ENCODE measurements around the gene UCN.

The UCN gene

GRCh38 chr2:27307287-27307544 lies 1.0 kb downstream of the UCN start:
- no peak for TF ChIP-seq SIN3A (IDR thresholded peaks at IDR 0.05; ENCODE audit: borderline replicate concordance, insufficient read depth, low read length)
- TF ChIP-seq FOXP2 (optimal IDR thresholded peaks at IDR 0.05; ENCODE audit: borderline replicate concordance, extremely low read depth, extremely low read length, insufficient read depth), result no peak
- TF ChIP-seq TAF1 (IDR thresholded peaks at IDR 0.05; ENCODE audit: borderline replicate concordance, insufficient read depth, low read length), result no peak
- TF ChIP-seq, protein P1, sequence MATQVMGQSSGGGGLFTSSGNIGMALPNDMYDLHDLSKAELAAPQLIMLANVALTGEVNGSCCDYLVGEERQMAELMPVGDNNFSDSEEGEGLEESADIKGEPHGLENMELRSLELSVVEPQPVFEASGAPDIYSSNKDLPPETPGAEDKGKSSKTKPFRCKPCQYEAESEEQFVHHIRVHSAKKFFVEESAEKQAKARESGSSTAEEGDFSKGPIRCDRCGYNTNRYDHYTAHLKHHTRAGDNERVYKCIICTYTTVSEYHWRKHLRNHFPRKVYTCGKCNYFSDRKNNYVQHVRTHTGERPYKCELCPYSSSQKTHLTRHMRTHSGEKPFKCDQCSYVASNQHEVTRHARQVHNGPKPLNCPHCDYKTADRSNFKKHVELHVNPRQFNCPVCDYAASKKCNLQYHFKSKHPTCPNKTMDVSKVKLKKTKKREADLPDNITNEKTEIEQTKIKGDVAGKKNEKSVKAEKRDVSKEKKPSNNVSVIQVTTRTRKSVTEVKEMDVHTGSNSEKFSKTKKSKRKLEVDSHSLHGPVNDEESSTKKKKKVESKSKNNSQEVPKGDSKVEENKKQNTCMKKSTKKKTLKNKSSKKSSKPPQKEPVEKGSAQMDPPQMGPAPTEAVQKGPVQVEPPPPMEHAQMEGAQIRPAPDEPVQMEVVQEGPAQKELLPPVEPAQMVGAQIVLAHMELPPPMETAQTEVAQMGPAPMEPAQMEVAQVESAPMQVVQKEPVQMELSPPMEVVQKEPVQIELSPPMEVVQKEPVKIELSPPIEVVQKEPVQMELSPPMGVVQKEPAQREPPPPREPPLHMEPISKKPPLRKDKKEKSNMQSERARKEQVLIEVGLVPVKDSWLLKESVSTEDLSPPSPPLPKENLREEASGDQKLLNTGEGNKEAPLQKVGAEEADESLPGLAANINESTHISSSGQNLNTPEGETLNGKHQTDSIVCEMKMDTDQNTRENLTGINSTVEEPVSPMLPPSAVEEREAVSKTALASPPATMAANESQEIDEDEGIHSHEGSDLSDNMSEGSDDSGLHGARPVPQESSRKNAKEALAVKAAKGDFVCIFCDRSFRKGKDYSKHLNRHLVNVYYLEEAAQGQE (IDR thresholded peaks at IDR 0.05; ENCODE audit: insufficient read depth in 1 of 2, low read depth in 2 of 2, low read length in 2 of 2), result no peak
- no peak for TF ChIP-seq POLR2AphosphoS5 (IDR thresholded peaks at IDR 0.05; ENCODE audit: low read depth, low read length)

- TF ChIP-seq FOXP2 (optimal IDR thresholded peaks at IDR 0.05; ENCODE audit: borderline replicate concordance, extremely low read depth, extremely low read length, insufficient read depth) (no peak), SIN3A (IDR thresholded peaks at IDR 0.05; ENCODE audit: borderline replicate concordance, insufficient read depth, low read length) (no peak), TAF1 (IDR thresholded peaks at IDR 0.05; ENCODE audit: borderline replicate concordance, insufficient read depth, low read length) (no peak), POLR2AphosphoS5 (IDR thresholded peaks at IDR 0.05; ENCODE audit: low read depth, low read length) (no peak)
- TF ChIP-seq, protein P1 (IDR thresholded peaks at IDR 0.05; ENCODE audit: insufficient read depth in 1 of 2, low read depth in 2 of 2, low read length in 2 of 2), result no peak
Observed at GRCh38 chr2:27306573-27307286, 1.5 kb downstream of the UCN start.

DNA sequence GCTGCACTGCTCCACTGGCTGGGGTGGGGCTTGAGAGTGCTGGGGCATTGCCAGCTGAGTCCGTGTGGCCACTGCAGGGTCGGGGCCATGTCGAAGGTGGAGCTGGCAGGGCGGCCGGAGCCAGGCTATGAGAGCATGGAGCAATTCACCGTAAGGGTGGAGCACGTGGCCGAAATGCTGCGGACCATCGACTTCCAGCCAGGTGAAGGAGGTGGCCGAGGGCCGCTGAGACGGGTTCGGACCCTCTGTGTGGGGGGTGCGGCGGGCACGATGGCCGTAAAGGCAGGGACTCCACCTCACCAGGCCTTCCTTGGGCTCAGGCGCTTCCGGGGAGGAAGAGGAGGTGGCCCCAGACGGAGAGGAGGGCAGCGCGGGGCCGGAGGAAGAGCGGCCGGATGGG lies 2.1 kb downstream of the UCN start:
- TF ChIP-seq TAF1 (IDR thresholded peaks at IDR 0.05; ENCODE audit: borderline replicate concordance, insufficient read depth, low read length) (no peak), FOXP2 (optimal IDR thresholded peaks at IDR 0.05; ENCODE audit: borderline replicate concordance, extremely low read depth, extremely low read length, insufficient read depth) (no peak), SIN3A (IDR thresholded peaks at IDR 0.05; ENCODE audit: borderline replicate concordance, insufficient read depth, low read length) (no peak), POLR2AphosphoS5 (IDR thresholded peaks at IDR 0.05; ENCODE audit: low read depth, low read length) (no peak)
- TF ChIP-seq, protein P1 (IDR thresholded peaks at IDR 0.05; ENCODE audit: insufficient read depth in 1 of 2, low read depth in 2 of 2, low read length in 2 of 2), result no peak

DNA sequence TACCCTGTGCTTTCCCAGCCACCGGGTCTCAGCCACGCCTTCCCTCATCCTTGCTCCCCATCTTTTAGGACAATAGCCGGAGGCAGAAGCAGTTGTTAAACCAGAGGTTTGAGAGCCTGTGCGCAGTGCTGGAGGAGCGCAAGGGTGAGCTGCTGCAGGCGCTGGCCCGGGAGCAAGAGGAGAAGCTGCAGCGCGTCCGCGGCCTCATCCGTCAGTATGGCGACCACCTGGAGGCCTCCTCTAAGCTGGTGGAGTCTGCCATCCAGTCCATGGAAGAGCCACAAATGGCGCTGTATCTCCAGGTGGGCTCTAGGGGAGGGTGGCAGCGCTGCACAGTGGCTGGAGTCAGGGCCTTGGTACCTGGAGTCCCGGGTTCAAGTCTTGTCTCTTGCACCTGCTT lies 2.7 kb downstream of the UCN start:
- TF ChIP-seq, protein P1 (IDR thresholded peaks at IDR 0.05; ENCODE audit: insufficient read depth in 1 of 2, low read depth in 2 of 2, low read length in 2 of 2), result no peak
- TF ChIP-seq SIN3A (IDR thresholded peaks at IDR 0.05; ENCODE audit: borderline replicate concordance, insufficient read depth, low read length) (no peak), POLR2AphosphoS5 (IDR thresholded peaks at IDR 0.05; ENCODE audit: low read depth, low read length) (no peak), TAF1 (IDR thresholded peaks at IDR 0.05; ENCODE audit: borderline replicate concordance, insufficient read depth, low read length) (no peak), FOXP2 (optimal IDR thresholded peaks at IDR 0.05; ENCODE audit: borderline replicate concordance, extremely low read depth, extremely low read length, insufficient read depth) (no peak)
